H1 (cell line): Measurements from ENCODE around the gene RECK. TPM values are rescaled to one million over a fixed set of nuclear protein-coding genes. Genes with fewer than 3 reads are reported as not detected.

Experiments used
- KDM1A ChIP-seq: fragments of 200-600, 300-600 bp; sonication (generic); IDR thresholded peaks from 2 replicates; pipeline ENCODE4 v1.7.1; 2016; ENCODE audit warnings: mild to moderate bottlenecking, low read length, borderline replicate concordance
- ZNF274 ChIP-seq: IDR thresholded peaks from 2 replicates; pipeline ENCODE4 v1.7.0; 2012; ENCODE audit warnings: low read length, borderline replicate concordance; ENCODE audit errors: extremely low read depth
- polyA plus RNA-seq, 7 experiments: library from polyadenylated mRNA; depleted of rRNA in 3 of 7; stranded (reverse) in 5 of 7; unstranded in 2 of 7; fragments of >200 nt in 5 of 7; fragments of 200-250 nt in 2 of 7; gene quantifications; 1 replicate in 5 of 7; 2 replicates in 1 of 7; 4 replicates in 1 of 7; pipeline versions ENCODE4 v1.2.1 to v1.2.3, GENCODE V29; 2011 to 2013; ENCODE audit warnings: missing spikeins in 2 of 7, mixed read lengths in 2 of 7
- total RNA-seq: library from RNA; stranded (reverse); fragmentation: NEBNext Ultra II Directional; extraction: Animal tissue kit (Norgen Biotek cat#: 25700); gene quantifications from 2 replicates; pipeline ENCODE4 v1.2.1, GENCODE V29; 2021

RECK gene
- total and polyA plus RNA-seq, 2 of the 8 experiments (the other 6 are each of a cell fraction or from before 2014, with no cell fraction given), result 5.4 to 9.8 TPM

DNA sequence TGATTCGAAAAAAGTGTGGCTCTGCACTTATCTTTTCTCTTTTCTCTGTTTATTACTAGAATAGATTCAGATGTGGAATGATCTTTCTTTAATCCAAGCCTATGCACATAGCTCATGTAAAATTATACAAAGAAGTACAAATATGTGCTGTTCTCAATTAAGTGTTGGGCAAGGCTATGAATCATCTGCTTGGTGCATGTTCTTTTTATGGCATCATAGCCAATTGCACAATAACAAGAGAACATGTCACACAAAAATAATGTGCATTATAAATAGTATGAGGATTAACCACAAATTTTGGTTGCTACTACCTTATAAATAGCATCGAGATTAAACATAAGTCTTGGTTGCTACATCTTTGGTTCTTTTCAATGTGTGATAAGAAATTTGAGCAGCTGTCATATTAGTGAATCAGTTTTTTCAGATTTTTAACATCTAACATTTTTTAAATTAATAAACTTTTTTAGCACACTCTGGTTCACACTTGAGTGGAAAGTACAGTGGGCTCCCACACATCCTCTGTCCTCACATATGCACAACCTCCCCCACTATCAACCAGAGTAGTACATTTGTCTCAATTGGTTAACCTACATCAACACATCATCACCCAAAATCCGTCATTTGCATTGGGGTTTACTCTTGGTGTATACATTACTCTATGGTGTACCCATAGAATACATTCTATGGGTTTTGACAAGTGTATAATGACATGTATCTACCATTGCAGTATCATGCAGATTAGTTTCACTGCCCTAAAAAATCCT is 6.8 kb upstream of the RECK start (continued):
- TF ChIP-seq ZNF274, result no peak
- TF ChIP-seq KDM1A, result no peak
